ENCODE measurements around the gene ZBTB11.

The ZBTB11 gene

GRCh38 chr3:101625879-101626278 lies 51.1 kb downstream of the ZBTB11 start:
- Histone ChIP-seq H3K4me3 (replicated peaks; ENCODE audit: insufficient read depth, low read length) (no peak overlapping the region), H3K27ac (replicated peaks) (no peak overlapping the region), H3K27me3 (ENCODE audit: insufficient read depth, poor library complexity, severe bottlenecking) (no peaks in the 10 kb centered on the region)
- DNase-seq (ENCODE audit: low read depth in 1 of 2, low spot score in 1 of 2), result no peak
- TF ChIP-seq REST (IDR thresholded peaks at IDR 0.05; ENCODE audit: insufficient replicate concordance, low read depth) (no peak), CTCF (IDR thresholded peaks at IDR 0.05; ENCODE audit: insufficient read depth, low read length) (no peak), POLR2AphosphoS5 (IDR thresholded peaks at IDR 0.05; ENCODE audit: low read depth) (no peak), SPI1 (IDR thresholded peaks at IDR 0.05; ENCODE audit: borderline replicate concordance, low read depth) (no peak), GABPA (IDR thresholded peaks at IDR 0.05; ENCODE audit: low read depth) (no peak)

- TF ChIP-seq CTCF (IDR thresholded peaks at IDR 0.05; ENCODE audit: insufficient read depth, low read length) (no peak), SPI1 (IDR thresholded peaks at IDR 0.05; ENCODE audit: borderline replicate concordance, low read depth) (no peak), POLR2AphosphoS5 (IDR thresholded peaks at IDR 0.05; ENCODE audit: low read depth) (no peak), REST (IDR thresholded peaks at IDR 0.05; ENCODE audit: insufficient replicate concordance, low read depth) (no peak), GABPA (IDR thresholded peaks at IDR 0.05; ENCODE audit: low read depth) (no peak)
- Histone ChIP-seq H3K4me3 (replicated peaks; ENCODE audit: insufficient read depth, low read length) (no peak overlapping the region), H3K27ac (replicated peaks) (no peak overlapping the region), H3K27me3 (ENCODE audit: insufficient read depth, poor library complexity, severe bottlenecking) (no peaks in the 10 kb centered on the region)
- no peak for DNase-seq (ENCODE audit: low read depth in 1 of 2, low spot score in 1 of 2)
These were observed 52.1 kb downstream of the ZBTB11 start for GRCh38 chr3:101624857-101625256.

GRCh38 chr3:101623656-101624055 lies 53.3 kb downstream of the ZBTB11 start:
- Histone ChIP-seq H3K27me3 (ENCODE audit: insufficient read depth, poor library complexity, severe bottlenecking) (no peaks in the 10 kb centered on the region), H3K4me3 (replicated peaks; ENCODE audit: insufficient read depth, low read length) (no peak overlapping the region), H3K27ac (replicated peaks) (no peak overlapping the region)
- DNase-seq (ENCODE audit: low read depth in 1 of 2, low spot score in 1 of 2), result no peak
- TF ChIP-seq POLR2AphosphoS5 (IDR thresholded peaks at IDR 0.05; ENCODE audit: low read depth) (no peak), REST (IDR thresholded peaks at IDR 0.05; ENCODE audit: insufficient replicate concordance, low read depth) (no peak), CTCF (IDR thresholded peaks at IDR 0.05; ENCODE audit: insufficient read depth, low read length) (no peak), SPI1 (IDR thresholded peaks at IDR 0.05; ENCODE audit: borderline replicate concordance, low read depth) (no peak), GABPA (IDR thresholded peaks at IDR 0.05; ENCODE audit: low read depth) (no peak)
